ENCODE results near the gene RFC4. TPM values are rescaled to one million over a fixed set of nuclear protein-coding genes. Genes with fewer than 3 reads are reported as not detected.
A peak's percentile ranks its signal among the peaks of the same experiment; 100 is the strongest.

Gene RFC4
- total and polyA plus RNA-seq, 2 experiments from 2014 or later: 73.3 to 107 TPM

DNA sequence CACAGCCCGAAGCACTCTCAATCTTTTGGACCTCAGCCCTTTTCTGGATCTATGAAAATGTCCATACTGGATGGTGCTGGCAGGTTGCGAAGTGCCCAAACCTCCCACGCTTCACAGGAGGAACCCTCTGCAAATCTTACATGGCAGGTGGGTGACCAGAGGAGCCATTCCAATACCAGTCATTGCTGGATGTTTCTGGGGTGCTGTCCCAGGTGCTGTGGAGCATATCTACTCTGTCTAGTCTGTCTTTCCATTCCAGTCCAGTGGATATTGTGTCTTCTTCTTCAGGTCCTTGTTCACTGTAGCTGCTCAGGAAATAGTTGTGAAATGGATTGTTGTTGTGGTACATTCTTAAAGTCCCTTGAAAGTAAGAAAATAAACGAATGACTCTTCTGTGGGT lies 25.5 kb upstream of the RFC4 start:
- Histone ChIP-seq H3K79me2 (replicated peaks; ENCODE audit: insufficient read depth) (no peaks in the 10 kb centered on the region), H3K9me2 (ENCODE audit: insufficient read depth) (peaks cover 3% of the 10 kb centered on the region; the same call in 1 of the 2 replicates), H3K36me3 (ENCODE audit: insufficient read depth) (no peaks in the 10 kb centered on the region), H4K20me1 (replicated peaks; ENCODE audit: insufficient read depth) (no peaks in the 10 kb centered on the region), H3K27ac (ENCODE audit: low read depth) (no peak overlapping the region), H2AFZ (no peak overlapping the region), H3K4me3 (no peak overlapping the region), H3K4me2 (no peak overlapping the region), H3K4me1 (ENCODE audit: insufficient read depth) (no peaks in the 10 kb centered on the region), H3K27me3 (ENCODE audit: insufficient read depth) (peaks cover 32% of the 10 kb centered on the region), H3F3A (replicated peaks; ENCODE audit: low read depth) (no peaks in the 10 kb centered on the region; the same call in 1 of the 2 replicates)
- peaks cover 3% of the 10 kb centered on the region; the same call in 2 of the 3 replicates for H3K4me1 Mint-ChIP-seq
- no peak for DNase-seq (ENCODE audit: low spot score)
- no peak for TF ChIP-seq NANOG (IDR thresholded peaks at IDR 0.05; ENCODE audit: borderline replicate concordance)
- no peak for TF ChIP-seq JUNB (IDR thresholded peaks at IDR 0.05; ENCODE audit: unreplicated experiment)
- TF ChIP-seq EZH2phosphoT487 (IDR thresholded peaks at IDR 0.05; ENCODE audit: unreplicated experiment): no peak
- no peak for TF ChIP-seq CREB1 (CRISPR knock-in tag; IDR thresholded peaks at IDR 0.05; ENCODE audit: low read depth)
- TF ChIP-seq ZNF331 (CRISPR knock-in tag; IDR thresholded peaks at IDR 0.05; ENCODE audit: low read depth): no peak
- TF ChIP-seq, protein P1, sequence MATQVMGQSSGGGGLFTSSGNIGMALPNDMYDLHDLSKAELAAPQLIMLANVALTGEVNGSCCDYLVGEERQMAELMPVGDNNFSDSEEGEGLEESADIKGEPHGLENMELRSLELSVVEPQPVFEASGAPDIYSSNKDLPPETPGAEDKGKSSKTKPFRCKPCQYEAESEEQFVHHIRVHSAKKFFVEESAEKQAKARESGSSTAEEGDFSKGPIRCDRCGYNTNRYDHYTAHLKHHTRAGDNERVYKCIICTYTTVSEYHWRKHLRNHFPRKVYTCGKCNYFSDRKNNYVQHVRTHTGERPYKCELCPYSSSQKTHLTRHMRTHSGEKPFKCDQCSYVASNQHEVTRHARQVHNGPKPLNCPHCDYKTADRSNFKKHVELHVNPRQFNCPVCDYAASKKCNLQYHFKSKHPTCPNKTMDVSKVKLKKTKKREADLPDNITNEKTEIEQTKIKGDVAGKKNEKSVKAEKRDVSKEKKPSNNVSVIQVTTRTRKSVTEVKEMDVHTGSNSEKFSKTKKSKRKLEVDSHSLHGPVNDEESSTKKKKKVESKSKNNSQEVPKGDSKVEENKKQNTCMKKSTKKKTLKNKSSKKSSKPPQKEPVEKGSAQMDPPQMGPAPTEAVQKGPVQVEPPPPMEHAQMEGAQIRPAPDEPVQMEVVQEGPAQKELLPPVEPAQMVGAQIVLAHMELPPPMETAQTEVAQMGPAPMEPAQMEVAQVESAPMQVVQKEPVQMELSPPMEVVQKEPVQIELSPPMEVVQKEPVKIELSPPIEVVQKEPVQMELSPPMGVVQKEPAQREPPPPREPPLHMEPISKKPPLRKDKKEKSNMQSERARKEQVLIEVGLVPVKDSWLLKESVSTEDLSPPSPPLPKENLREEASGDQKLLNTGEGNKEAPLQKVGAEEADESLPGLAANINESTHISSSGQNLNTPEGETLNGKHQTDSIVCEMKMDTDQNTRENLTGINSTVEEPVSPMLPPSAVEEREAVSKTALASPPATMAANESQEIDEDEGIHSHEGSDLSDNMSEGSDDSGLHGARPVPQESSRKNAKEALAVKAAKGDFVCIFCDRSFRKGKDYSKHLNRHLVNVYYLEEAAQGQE (IDR thresholded peaks at IDR 0.05; ENCODE audit: unreplicated experiment): peak; percentile 22
- no peak for TF ChIP-seq EZH2 (IDR thresholded peaks at IDR 0.05; ENCODE audit: low read depth, unreplicated experiment)
- ATAC-seq: no peak
- H3K36me3 Mint-ChIP-seq (ENCODE audit: low read depth): no peaks in the 10 kb centered on the region
- no peak overlapping the region for H3K4me3 Mint-ChIP-seq
- H3K27me3 Mint-ChIP-seq (ENCODE audit: insufficient read depth, low read depth, poor library complexity): peaks cover 17% of the 10 kb centered on the region
- no peak overlapping the region for H3K27ac Mint-ChIP-seq
- H3K9me3 Mint-ChIP-seq: no peaks in the 10 kb centered on the region

DNA sequence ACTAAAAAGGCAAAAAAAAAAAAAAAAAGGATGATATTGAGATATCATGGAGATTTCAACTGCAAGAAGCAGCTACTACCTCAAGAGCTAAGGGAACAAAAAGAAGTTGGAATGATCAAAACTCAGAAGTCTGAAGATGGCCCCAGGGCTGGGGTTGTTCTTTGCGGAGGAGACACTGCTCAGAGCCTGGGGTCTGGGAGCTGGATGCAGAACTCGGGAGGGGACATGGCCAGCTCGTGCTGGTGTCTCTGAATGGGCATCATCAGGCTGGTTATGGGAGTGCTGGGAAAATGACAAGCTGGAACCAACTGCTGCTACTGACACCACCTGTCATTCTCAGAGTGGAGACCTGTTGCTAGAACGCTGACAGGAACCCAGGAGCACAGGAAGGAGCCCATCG lies 22.1 kb upstream of the RFC4 start:
- H3K4me2 ChIP-seq: 0 out of 2 replicates have a peak overlapping the region, but pooled peaks have one; percentile 92
- H3K36me3 ChIP-seq (ENCODE audit: insufficient read depth): no peaks in the 10 kb centered on the region
- H3K4me3 ChIP-seq: no peak overlapping the region
- peaks cover 5% of the 10 kb centered on the region for H4K20me1 ChIP-seq (replicated peaks; ENCODE audit: insufficient read depth)
- H3K4me1 ChIP-seq (ENCODE audit: insufficient read depth): peaks cover 21% of the 10 kb centered on the region
- no peak overlapping the region for H2AFZ ChIP-seq
- peaks cover 5% of the 10 kb centered on the region; the same call in 1 of the 2 replicates for H3F3A ChIP-seq (replicated peaks; ENCODE audit: low read depth)
- peaks cover 61% of the 10 kb centered on the region for H3K27me3 ChIP-seq (ENCODE audit: insufficient read depth)
- H3K9me3 Mint-ChIP-seq: no peaks in the 10 kb centered on the region
- H3K27ac Mint-ChIP-seq: no peak overlapping the region
- peaks cover 32% of the 10 kb centered on the region for H3K27me3 Mint-ChIP-seq (ENCODE audit: insufficient read depth, low read depth, poor library complexity)
- H3K4me3 Mint-ChIP-seq: no peak overlapping the region
- peaks cover 28% of the 10 kb centered on the region for H3K4me1 Mint-ChIP-seq
- H3K27ac ChIP-seq (ENCODE audit: low read depth): no peak overlapping the region
- H3K9me2 ChIP-seq (ENCODE audit: insufficient read depth): peaks cover 3% of the 10 kb centered on the region; the same call in 1 of the 2 replicates
- no peak for ATAC-seq
- H3K79me2 ChIP-seq (replicated peaks; ENCODE audit: insufficient read depth): no peaks in the 10 kb centered on the region
- H3K36me3 Mint-ChIP-seq (ENCODE audit: low read depth): no peaks in the 10 kb centered on the region
- no peak for DNase-seq (ENCODE audit: low spot score)
- TF ChIP-seq EZH2phosphoT487 (IDR thresholded peaks at IDR 0.05; ENCODE audit: unreplicated experiment) (no peak), JUNB (IDR thresholded peaks at IDR 0.05; ENCODE audit: unreplicated experiment) (no peak), STAT1 (IDR thresholded peaks at IDR 0.05; ENCODE audit: unreplicated experiment) (no peak), ZNF331 (CRISPR knock-in tag; IDR thresholded peaks at IDR 0.05; ENCODE audit: low read depth) (no peak), POLR2AphosphoS5 (IDR thresholded peaks at IDR 0.05; ENCODE audit: low read depth) (no peak), ZNF114 (CRISPR knock-in tag; IDR thresholded peaks at IDR 0.05) (no peak), NANOG (IDR thresholded peaks at IDR 0.05; ENCODE audit: borderline replicate concordance) (no peak), EZH2 (IDR thresholded peaks at IDR 0.05; ENCODE audit: low read depth, unreplicated experiment) (no peak), CREB1 (CRISPR knock-in tag; IDR thresholded peaks at IDR 0.05; ENCODE audit: low read depth) (no peak)
- TF ChIP-seq, protein P1 (IDR thresholded peaks at IDR 0.05; ENCODE audit: unreplicated experiment): no peak
- TF ChIP-seq, protein P2, sequence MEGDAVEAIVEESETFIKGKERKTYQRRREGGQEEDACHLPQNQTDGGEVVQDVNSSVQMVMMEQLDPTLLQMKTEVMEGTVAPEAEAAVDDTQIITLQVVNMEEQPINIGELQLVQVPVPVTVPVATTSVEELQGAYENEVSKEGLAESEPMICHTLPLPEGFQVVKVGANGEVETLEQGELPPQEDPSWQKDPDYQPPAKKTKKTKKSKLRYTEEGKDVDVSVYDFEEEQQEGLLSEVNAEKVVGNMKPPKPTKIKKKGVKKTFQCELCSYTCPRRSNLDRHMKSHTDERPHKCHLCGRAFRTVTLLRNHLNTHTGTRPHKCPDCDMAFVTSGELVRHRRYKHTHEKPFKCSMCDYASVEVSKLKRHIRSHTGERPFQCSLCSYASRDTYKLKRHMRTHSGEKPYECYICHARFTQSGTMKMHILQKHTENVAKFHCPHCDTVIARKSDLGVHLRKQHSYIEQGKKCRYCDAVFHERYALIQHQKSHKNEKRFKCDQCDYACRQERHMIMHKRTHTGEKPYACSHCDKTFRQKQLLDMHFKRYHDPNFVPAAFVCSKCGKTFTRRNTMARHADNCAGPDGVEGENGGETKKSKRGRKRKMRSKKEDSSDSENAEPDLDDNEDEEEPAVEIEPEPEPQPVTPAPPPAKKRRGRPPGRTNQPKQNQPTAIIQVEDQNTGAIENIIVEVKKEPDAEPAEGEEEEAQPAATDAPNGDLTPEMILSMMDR (conservative IDR thresholded peaks at IDR 0.05; ENCODE audit: low read depth in 2 of 2): no peak
- TF ChIP-seq, protein P3, sequence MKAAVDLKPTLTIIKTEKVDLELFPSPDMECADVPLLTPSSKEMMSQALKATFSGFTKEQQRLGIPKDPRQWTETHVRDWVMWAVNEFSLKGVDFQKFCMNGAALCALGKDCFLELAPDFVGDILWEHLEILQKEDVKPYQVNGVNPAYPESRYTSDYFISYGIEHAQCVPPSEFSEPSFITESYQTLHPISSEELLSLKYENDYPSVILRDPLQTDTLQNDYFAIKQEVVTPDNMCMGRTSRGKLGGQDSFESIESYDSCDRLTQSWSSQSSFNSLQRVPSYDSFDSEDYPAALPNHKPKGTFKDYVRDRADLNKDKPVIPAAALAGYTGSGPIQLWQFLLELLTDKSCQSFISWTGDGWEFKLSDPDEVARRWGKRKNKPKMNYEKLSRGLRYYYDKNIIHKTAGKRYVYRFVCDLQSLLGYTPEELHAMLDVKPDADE (IDR thresholded peaks at IDR 0.05): no peak
